WTC11 (cell line): ENCODE data around the gene SMC1B. TPM values are rescaled to one million over a fixed set of nuclear protein-coding genes. Genes with fewer than 3 reads are reported as not detected.

ENCODE experiments used
- ATAC-seq: fragments of 200-7000 bp; cut with Tn5 transposase; 2 replicates; pipeline ENCODE4 v1.10.0; 2021; ENCODE audit warnings: mild to moderate bottlenecking, moderate library complexity
- CTCF ChIA-PET: fragments of 300-600 bp; sonication (Branson Sonifier 250); formaldehyde crosslinking; loops from one replicate; lab custom pipeline; 2021; ENCODE audit warnings: antibody characterized with exemption; lab: Charles Lee
- POLR2A ChIA-PET: fragments of 350-600 bp; sonication (Branson Sonifier 250); formaldehyde crosslinking; loops from one replicate; lab custom pipeline; 2021; ENCODE audit warnings: antibody characterized with exemption; lab: Charles Lee
- DNase-seq: peaks from one replicate; pipeline ENCODE4 v3.0.0; 2021; ENCODE audit warnings: low spot score
- H3K27ac Mint-ChIP-seq: 2 replicates; pipeline ENCODE4 v1.8.0; 2021; ENCODE audit warnings: mixed read lengths
- H3K27me3 Mint-ChIP-seq: 2 replicates; pipeline ENCODE4 v1.8.0; 2021; ENCODE audit warnings: low read depth, mild to moderate bottlenecking, moderate library complexity, mixed read lengths
- H3K36me3 Mint-ChIP-seq: 2 replicates; pipeline ENCODE4 v1.8.0; 2021; ENCODE audit warnings: mixed read lengths
- H3K4me1 Mint-ChIP-seq: 2 replicates; pipeline ENCODE4 v1.8.0; 2022; ENCODE audit warnings: mixed read lengths
- H3K4me3 Mint-ChIP-seq: 2 replicates; pipeline ENCODE4 v1.8.0; 2021; ENCODE audit warnings: mild to moderate bottlenecking, moderate library complexity, mixed read lengths
- H3K9me3 Mint-ChIP-seq: 2 replicates; pipeline ENCODE4 v1.8.0; 2021; ENCODE audit warnings: mixed read lengths
- ARID4B ChIP-seq: sonication (generic); formaldehyde crosslinking; IDR thresholded peaks from 2 replicates; pipeline ENCODE4 v1.8.0; 2023; ENCODE audit warnings: missing genetic modification reagents, mild to moderate bottlenecking, borderline replicate concordance
- ELF4 ChIP-seq: sonication (generic); formaldehyde crosslinking; IDR thresholded peaks from 2 replicates; pipeline ENCODE4 v1.8.1; 2022; ENCODE audit warnings: low read depth, mild to moderate bottlenecking, moderate library complexity, missing genetic modification reagents
- EMX1 ChIP-seq: fragments of 250-450 bp; sonication (Bioruptor Pico); IDR thresholded peaks from 2 replicates; pipeline ENCODE4 v1.8.0; 2021; ENCODE audit warnings: mild to moderate bottlenecking
- ETV6 ChIP-seq: sonication (generic); formaldehyde crosslinking; IDR thresholded peaks from 2 replicates; pipeline ENCODE4 v1.8.1; 2022; ENCODE audit warnings: mild to moderate bottlenecking, missing genetic modification reagents
- MAX ChIP-seq: sonication (generic); formaldehyde crosslinking; IDR thresholded peaks from 2 replicates; pipeline ENCODE4 v1.8.0; 2022; ENCODE audit warnings: mild to moderate bottlenecking, missing genetic modification reagents
- NR2C2 ChIP-seq: sonication (generic); formaldehyde crosslinking; IDR thresholded peaks from 2 replicates; pipeline ENCODE4 v1.8.0; 2022; ENCODE audit warnings: mild to moderate bottlenecking, missing genetic modification reagents
- RELA ChIP-seq: sonication (generic); formaldehyde crosslinking; IDR thresholded peaks from 2 replicates; pipeline ENCODE4 v1.8.1; 2022; ENCODE audit warnings: missing genetic modification reagents, mild to moderate bottlenecking, borderline replicate concordance
- SMAD3 ChIP-seq: sonication (generic); formaldehyde crosslinking; IDR thresholded peaks from 2 replicates; pipeline ENCODE4 v1.8.0; 2022; ENCODE audit warnings: missing genetic modification reagents, mild to moderate bottlenecking, borderline replicate concordance
- SP1 ChIP-seq: sonication (generic); formaldehyde crosslinking; conservative IDR thresholded peaks from 2 replicates; pipeline ENCODE4 v1.8.1; 2022; ENCODE audit warnings: missing genetic modification reagents
- STAT6 ChIP-seq: sonication (generic); formaldehyde crosslinking; conservative IDR thresholded peaks from 2 replicates; pipeline ENCODE4 v1.8.1; 2023; ENCODE audit warnings: mild to moderate bottlenecking, low read depth, missing genetic modification reagents, moderate library complexity
- TEAD1 ChIP-seq: sonication (generic); formaldehyde crosslinking; IDR thresholded peaks from 2 replicates; pipeline ENCODE4 v1.8.0; 2022; ENCODE audit warnings: mild to moderate bottlenecking, missing genetic modification reagents
- ZMAT4 ChIP-seq: fragments of 250-450 bp; sonication (Bioruptor Pico); IDR thresholded peaks from 2 replicates; pipeline ENCODE4 v1.9.0; 2021; ENCODE audit warnings: mild to moderate bottlenecking
- ZNF281 ChIP-seq: sonication (generic); formaldehyde crosslinking; IDR thresholded peaks from 2 replicates; pipeline ENCODE4 v1.8.0; 2023; ENCODE audit warnings: mild to moderate bottlenecking, missing genetic modification reagents
- ZNF423 ChIP-seq: fragments of 250-450 bp; sonication (Bioruptor Pico); IDR thresholded peaks from 2 replicates; pipeline ENCODE4 v2.1.2; 2022; ENCODE audit warnings: mild to moderate bottlenecking, moderate library complexity
- ZNF425 ChIP-seq: fragments of 250-450 bp; sonication (Bioruptor Pico); conservative IDR thresholded peaks from 2 replicates; pipeline ENCODE4 v1.9.0; 2021; ENCODE audit warnings: mild to moderate bottlenecking
- ZNF532 ChIP-seq: fragments of 250-450 bp; sonication (Bioruptor Pico); IDR thresholded peaks from 2 replicates; pipeline ENCODE4 v1.9.0; 2021; ENCODE audit warnings: mild to moderate bottlenecking, borderline replicate concordance
- ZNF671 ChIP-seq: fragments of 250-450 bp; sonication (Bioruptor Pico); IDR thresholded peaks from 2 replicates; pipeline ENCODE4 v1.8.0; 2021; ENCODE audit warnings: mild to moderate bottlenecking
- total RNA-seq: library from RNA; stranded (reverse); gene quantifications from 3 replicates; pipeline ENCODE4 v1.2.3, GENCODE V29; 2021

SMC1B gene
- total RNA-seq, 1 experiment from 2014 or later = 0.07 TPM

- no peak for TF ChIP-seq NR2C2 (CRISPR knock-in tag)
- TF ChIP-seq RELA (CRISPR knock-in tag) = no peak
Measured at GRCh38 chr22:45306139-45306538, 107.3 kb downstream of the SMC1B start (continued).

- Mint-ChIP-seq H3K4me1 (peaks cover 14% of the 10 kb centered on the region), H3K27me3 (peaks cover 3% of the 10 kb centered on the region), H3K4me3 (no peak overlapping the region), H3K27ac (no peak overlapping the region), H3K9me3 (no peaks in the 10 kb centered on the region), H3K36me3 (no peaks in the 10 kb centered on the region)
- ATAC-seq = no peak
- TF ChIP-seq ARID4B (CRISPR knock-in tag) = no peak
- no peak for TF ChIP-seq MAX
- no peak for TF ChIP-seq EMX1 (CRISPR knock-in tag)
- TF ChIP-seq ZNF281 (CRISPR knock-in tag) = no peak
- no peak for TF ChIP-seq ZNF425 (CRISPR knock-in tag)
- TF ChIP-seq ZNF532 (CRISPR knock-in tag) = no peak
- no peak for TF ChIP-seq ETV6 (CRISPR knock-in tag)
- no peak for TF ChIP-seq ZMAT4
- TF ChIP-seq TEAD1 (CRISPR knock-in tag) = no peak
- TF ChIP-seq ZNF671 (CRISPR knock-in tag) = no peak
- no peak for TF ChIP-seq ZNF423
- no peak for TF ChIP-seq SMAD3
- TF ChIP-seq RELA (CRISPR knock-in tag) = no peak
- TF ChIP-seq STAT6 (CRISPR knock-in tag) = no peak
- no peak for TF ChIP-seq SP1 (CRISPR knock-in tag)
- TF ChIP-seq ELF4 (CRISPR knock-in tag) = no peak
- DNase-seq = no peak
- ChIA-PET CTCF (interaction anchor here (1.2 kb wide), 1 partner anchor 96 kb away, joined by 3 read pairs; no protein-coding TSS in a partner anchor), POLR2A (no interaction called here)
Measured at GRCh38 chr22:45305456-45306075, 107.8 kb downstream of the SMC1B start.
